ENCODE results near the gene UEVLD. TPM values are rescaled to one million over a fixed set of nuclear protein-coding genes. Genes with fewer than 3 reads are reported as not detected.

UEVLD gene
- total RNA-seq, 1 experiment from 2014 or later = 26.7 TPM

DNA sequence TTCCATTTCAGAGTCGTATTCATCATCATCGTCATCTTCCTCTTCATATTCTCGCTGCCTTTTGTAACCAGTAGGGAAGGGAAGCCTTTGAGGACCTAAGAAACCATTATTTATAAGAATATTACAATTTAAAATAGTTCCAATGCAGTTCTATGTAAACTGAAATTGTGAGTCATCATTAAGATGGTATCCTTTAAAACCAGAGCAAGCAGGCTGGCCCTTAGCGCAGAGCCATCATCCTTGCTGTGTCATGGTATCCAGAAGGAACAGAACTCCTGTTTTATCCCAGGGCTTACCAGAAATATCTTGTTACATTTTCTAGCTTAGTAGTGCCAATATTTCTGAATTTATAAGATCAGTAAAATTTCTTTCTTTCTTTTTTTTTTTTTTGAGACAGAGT lies 23.9 kb upstream of the UEVLD start:
- Histone ChIP-seq H3K9me3 (ENCODE audit: control insufficient read depth, insufficient read depth, low read depth, low read length) (no peaks in the 10 kb centered on the region), H3K36me3 (ENCODE audit: control insufficient read depth, insufficient read depth, low read length) (peaks cover 3% of the 10 kb centered on the region), H3K4me1 (ENCODE audit: control insufficient read depth, insufficient read depth, low read length) (no peaks in the 10 kb centered on the region), H3K27me3 (ENCODE audit: control insufficient read depth, insufficient read depth, low read length) (no peaks in the 10 kb centered on the region), H3K27ac (ENCODE audit: low read length) (no peak overlapping the region), H3K4me3 (ENCODE audit: low read depth in 2 of 2, low read length in 2 of 2) (no peak overlapping the region)
- in situ Hi-C loops (cut with HindIII; ENCODE audit: low pct_unique_long_range_greater_than_20kb, low sequenced_read_pairs) (no loop called here), intact Hi-C loops (cut with micrococcal nuclease; ENCODE audit: unreplicated experiment) (no loop called here)
- DNase-seq (ENCODE audit: low read depth, low spot score) (no peak), ATAC-seq (no peak)
- ChIA-PET CTCF (no interaction called here), POLR2A (no interaction called here)
- BruUV-seq (replicated peaks) = no TSS peak
- TF ChIP-seq SIN3A (IDR thresholded peaks at IDR 0.05; ENCODE audit: borderline replicate concordance, insufficient read depth, low read depth, low read length) (no peak), POLR2AphosphoS5 (IDR thresholded peaks at IDR 0.05; ENCODE audit: low read depth, low read length) (no peak), TCF7L2 (IDR thresholded peaks at IDR 0.05; ENCODE audit: low read depth, low read length) (no peak)
- TF ChIP-seq, protein P1, sequence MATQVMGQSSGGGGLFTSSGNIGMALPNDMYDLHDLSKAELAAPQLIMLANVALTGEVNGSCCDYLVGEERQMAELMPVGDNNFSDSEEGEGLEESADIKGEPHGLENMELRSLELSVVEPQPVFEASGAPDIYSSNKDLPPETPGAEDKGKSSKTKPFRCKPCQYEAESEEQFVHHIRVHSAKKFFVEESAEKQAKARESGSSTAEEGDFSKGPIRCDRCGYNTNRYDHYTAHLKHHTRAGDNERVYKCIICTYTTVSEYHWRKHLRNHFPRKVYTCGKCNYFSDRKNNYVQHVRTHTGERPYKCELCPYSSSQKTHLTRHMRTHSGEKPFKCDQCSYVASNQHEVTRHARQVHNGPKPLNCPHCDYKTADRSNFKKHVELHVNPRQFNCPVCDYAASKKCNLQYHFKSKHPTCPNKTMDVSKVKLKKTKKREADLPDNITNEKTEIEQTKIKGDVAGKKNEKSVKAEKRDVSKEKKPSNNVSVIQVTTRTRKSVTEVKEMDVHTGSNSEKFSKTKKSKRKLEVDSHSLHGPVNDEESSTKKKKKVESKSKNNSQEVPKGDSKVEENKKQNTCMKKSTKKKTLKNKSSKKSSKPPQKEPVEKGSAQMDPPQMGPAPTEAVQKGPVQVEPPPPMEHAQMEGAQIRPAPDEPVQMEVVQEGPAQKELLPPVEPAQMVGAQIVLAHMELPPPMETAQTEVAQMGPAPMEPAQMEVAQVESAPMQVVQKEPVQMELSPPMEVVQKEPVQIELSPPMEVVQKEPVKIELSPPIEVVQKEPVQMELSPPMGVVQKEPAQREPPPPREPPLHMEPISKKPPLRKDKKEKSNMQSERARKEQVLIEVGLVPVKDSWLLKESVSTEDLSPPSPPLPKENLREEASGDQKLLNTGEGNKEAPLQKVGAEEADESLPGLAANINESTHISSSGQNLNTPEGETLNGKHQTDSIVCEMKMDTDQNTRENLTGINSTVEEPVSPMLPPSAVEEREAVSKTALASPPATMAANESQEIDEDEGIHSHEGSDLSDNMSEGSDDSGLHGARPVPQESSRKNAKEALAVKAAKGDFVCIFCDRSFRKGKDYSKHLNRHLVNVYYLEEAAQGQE (IDR thresholded peaks at IDR 0.05; ENCODE audit: insufficient read depth in 1 of 2, low read depth in 2 of 2, low read length in 1 of 2) = no peak
- TF ChIP-seq, protein P2, sequence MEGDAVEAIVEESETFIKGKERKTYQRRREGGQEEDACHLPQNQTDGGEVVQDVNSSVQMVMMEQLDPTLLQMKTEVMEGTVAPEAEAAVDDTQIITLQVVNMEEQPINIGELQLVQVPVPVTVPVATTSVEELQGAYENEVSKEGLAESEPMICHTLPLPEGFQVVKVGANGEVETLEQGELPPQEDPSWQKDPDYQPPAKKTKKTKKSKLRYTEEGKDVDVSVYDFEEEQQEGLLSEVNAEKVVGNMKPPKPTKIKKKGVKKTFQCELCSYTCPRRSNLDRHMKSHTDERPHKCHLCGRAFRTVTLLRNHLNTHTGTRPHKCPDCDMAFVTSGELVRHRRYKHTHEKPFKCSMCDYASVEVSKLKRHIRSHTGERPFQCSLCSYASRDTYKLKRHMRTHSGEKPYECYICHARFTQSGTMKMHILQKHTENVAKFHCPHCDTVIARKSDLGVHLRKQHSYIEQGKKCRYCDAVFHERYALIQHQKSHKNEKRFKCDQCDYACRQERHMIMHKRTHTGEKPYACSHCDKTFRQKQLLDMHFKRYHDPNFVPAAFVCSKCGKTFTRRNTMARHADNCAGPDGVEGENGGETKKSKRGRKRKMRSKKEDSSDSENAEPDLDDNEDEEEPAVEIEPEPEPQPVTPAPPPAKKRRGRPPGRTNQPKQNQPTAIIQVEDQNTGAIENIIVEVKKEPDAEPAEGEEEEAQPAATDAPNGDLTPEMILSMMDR (IDR thresholded peaks at IDR 0.05) = no peak

DNA sequence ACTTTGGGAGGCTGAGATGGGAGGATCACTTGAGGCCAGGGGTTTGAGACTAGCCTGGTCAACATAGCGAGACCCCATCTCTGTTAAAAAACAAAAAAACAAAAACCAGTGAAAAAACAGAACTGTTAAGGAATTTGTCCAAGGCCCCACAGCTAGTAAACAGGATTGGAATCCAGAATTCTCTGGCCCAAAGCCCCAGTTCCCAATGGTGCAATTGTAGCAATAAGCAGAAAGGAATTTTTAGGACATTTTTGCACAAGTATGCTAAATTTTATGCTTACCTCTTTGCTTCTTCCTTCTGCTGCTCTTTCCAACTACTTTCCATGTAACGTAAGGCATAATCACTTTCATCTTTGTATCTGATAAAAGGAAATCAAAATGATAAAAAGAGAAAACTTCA lies 22.7 kb upstream of the UEVLD start:
- in situ Hi-C loops (cut with HindIII; ENCODE audit: low pct_unique_long_range_greater_than_20kb, low sequenced_read_pairs) = no loop called here
- intact Hi-C loops (cut with micrococcal nuclease; ENCODE audit: unreplicated experiment) = no loop called here
- ChIA-PET POLR2A (no interaction called here), CTCF (interaction anchor here (0.6 to 0.7 kb wide), 2 partner anchors 17 to 24 kb away, joined by 4 to 9 read pairs; no protein-coding TSS in a partner anchor)
- Histone ChIP-seq H3K27ac (ENCODE audit: low read length) (no peak overlapping the region), H3K4me1 (ENCODE audit: control insufficient read depth, insufficient read depth, low read length) (no peaks in the 10 kb centered on the region), H3K4me3 (ENCODE audit: low read depth in 2 of 2, low read length in 2 of 2) (no peak overlapping the region), H3K36me3 (ENCODE audit: control insufficient read depth, insufficient read depth, low read length) (peaks cover 5% of the 10 kb centered on the region), H3K27me3 (ENCODE audit: control insufficient read depth, insufficient read depth, low read length) (no peaks in the 10 kb centered on the region), H3K9me3 (ENCODE audit: control insufficient read depth, insufficient read depth, low read depth, low read length) (no peaks in the 10 kb centered on the region)
- no peak for TF ChIP-seq SIN3A (IDR thresholded peaks at IDR 0.05; ENCODE audit: borderline replicate concordance, insufficient read depth, low read depth, low read length)
- no peak for TF ChIP-seq TCF7L2 (IDR thresholded peaks at IDR 0.05; ENCODE audit: low read depth, low read length)
- TF ChIP-seq, protein P2 (IDR thresholded peaks at IDR 0.05) = no peak
- TF ChIP-seq, protein P1 (IDR thresholded peaks at IDR 0.05; ENCODE audit: insufficient read depth in 1 of 2, low read depth in 2 of 2, low read length in 1 of 2) = no peak
- no peak for TF ChIP-seq POLR2AphosphoS5 (IDR thresholded peaks at IDR 0.05; ENCODE audit: low read depth, low read length)
- no peak for ATAC-seq
- no TSS peak for BruUV-seq (replicated peaks)
- no peak for DNase-seq (ENCODE audit: low read depth, low spot score)

Measured in Panc1 (cell line).